Astrocyte (in vitro differentiated cells and primary cell): ENCODE results near the gene PRDX3. TPM values are rescaled to one million over a fixed set of nuclear protein-coding genes. Genes with fewer than 3 reads are reported as not detected.

Experiments
- DNase-seq: peaks from one replicate; pipeline ENCODE4 v3.0.0-alpha.2; 2010; ENCODE audit warnings: low read depth
- FAIRE-seq: peaks from 2 replicates; lab custom pipeline; 2011; peaks lifted over from hg19 to GRCh38; lab: Jason Lieb, UNC
- H2AFZ ChIP-seq: 2 replicates; pipeline ENCODE4 v1.6.0; 2012; ENCODE audit warnings: low read depth, low read length, inconsistent platforms
- H3K27ac ChIP-seq: 2 replicates; pipeline ENCODE4 v1.5.1; 2011; ENCODE audit warnings: low read depth, low read length, inconsistent platforms
- H3K27me3 ChIP-seq: 2 replicates; pipeline ENCODE4 v1.6.0; 2011; ENCODE audit warnings: low read length, inconsistent platforms; ENCODE audit not compliant: insufficient read depth
- H3K36me3 ChIP-seq: 2 replicates; pipeline ENCODE4 v1.5.1; 2011; ENCODE audit warnings: low read length, inconsistent platforms; ENCODE audit not compliant: insufficient read depth
- H3K4me1 ChIP-seq: 2 replicates; pipeline ENCODE4 v1.5.1; 2011; ENCODE audit warnings: low read length, inconsistent platforms; ENCODE audit not compliant: insufficient read depth
- H3K4me2 ChIP-seq: 2 replicates; pipeline ENCODE4 v1.6.0; 2012; ENCODE audit warnings: low read length, inconsistent platforms
- H3K4me3 ChIP-seq: 2 replicates; pipeline ENCODE4 v1.5.1; 2011; ENCODE audit warnings: low read depth, mild to moderate bottlenecking, low read length, inconsistent platforms; ENCODE audit not compliant: insufficient read depth
- H3K79me2 ChIP-seq: 2 replicates; pipeline ENCODE4 v1.6.0; 2012; ENCODE audit warnings: mild to moderate bottlenecking, low read length, inconsistent platforms; ENCODE audit not compliant: insufficient read depth
- H3K9ac ChIP-seq: 2 replicates; pipeline ENCODE4 v1.6.0; 2012; ENCODE audit warnings: mild to moderate bottlenecking, low read length, inconsistent platforms
- H3K9me3 ChIP-seq: 2 replicates; pipeline ENCODE4 v1.5.1; 2012; ENCODE audit warnings: low read depth, mild to moderate bottlenecking, low read length, inconsistent platforms; ENCODE audit not compliant: insufficient read depth
- H4K20me1 ChIP-seq: 2 replicates; pipeline ENCODE4 v1.6.0; 2012; ENCODE audit warnings: low read length, inconsistent platforms; ENCODE audit not compliant: insufficient read depth
- H3K27ac Mint-ChIP-seq: one replicate; pipeline ENCODE4 v1.8.0; 2021; ENCODE audit warnings: mild to moderate bottlenecking, mixed read lengths; ENCODE audit not compliant: unreplicated experiment
- H3K27me3 Mint-ChIP-seq: one replicate; pipeline ENCODE4 v1.8.0; 2021; ENCODE audit warnings: low read depth, mixed read lengths; ENCODE audit not compliant: unreplicated experiment
- H3K36me3 Mint-ChIP-seq: one replicate; pipeline ENCODE4 v1.8.0; 2021; ENCODE audit warnings: low read depth, mixed read lengths; ENCODE audit not compliant: unreplicated experiment
- H3K4me1 Mint-ChIP-seq: one replicate; pipeline ENCODE4 v1.8.0; 2021; ENCODE audit warnings: low read depth, mixed read lengths; ENCODE audit not compliant: unreplicated experiment
- H3K4me3 Mint-ChIP-seq: one replicate; pipeline ENCODE4 v1.8.0; 2021; ENCODE audit warnings: mild to moderate bottlenecking, moderate library complexity, mixed read lengths; ENCODE audit not compliant: unreplicated experiment
- H3K9me3 Mint-ChIP-seq: one replicate; pipeline ENCODE4 v1.8.0; 2021; ENCODE audit warnings: mild to moderate bottlenecking, mixed read lengths; ENCODE audit not compliant: unreplicated experiment
- EZH2 ChIP-seq: IDR thresholded peaks from 2 replicates; pipeline ENCODE4 v1.6.1; 2012; ENCODE audit warnings: mild to moderate bottlenecking, low read length, inconsistent platforms; ENCODE audit not compliant: insufficient read depth
- total RNA-seq: library from RNA; stranded (reverse); gene quantifications from 2 replicates; pipeline ENCODE4 v1.2.1, GENCODE V29; 2021
- TF ChIP-seq, protein P1 (sequence below): IDR thresholded peaks from 2 replicates; pipeline ENCODE4 v1.5.1; 2011; ENCODE audit warnings: low read depth, mild to moderate bottlenecking, inconsistent platforms, low read length, moderate library complexity; ENCODE audit not compliant: insufficient read depth

Gene PRDX3
- total RNA-seq, 1 donor from 2014 or later, result 127 TPM

DNA sequence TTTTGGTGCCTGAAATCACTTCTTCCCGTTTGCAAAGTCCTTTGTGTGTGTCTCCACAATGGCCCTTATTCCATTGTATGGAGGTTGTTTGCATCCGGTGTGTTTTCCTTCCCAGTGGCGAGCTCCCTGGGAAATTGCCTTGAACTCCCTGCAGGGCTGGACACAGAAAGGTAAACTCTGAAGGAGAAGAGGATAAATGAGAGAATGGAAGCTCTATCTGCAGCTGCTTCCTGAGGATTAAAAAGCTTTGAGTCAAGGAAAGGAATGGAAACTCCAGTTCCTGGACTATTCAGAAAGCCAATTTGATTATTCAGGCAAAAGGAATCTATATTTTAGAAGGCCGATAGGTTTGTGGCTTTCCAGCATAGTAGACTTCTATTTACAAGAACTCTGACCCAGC lies 24.4 kb upstream of the PRDX3 start:
- peaks cover under 1% of the 10 kb centered on the region for H3K79me2 ChIP-seq
- DNase-seq (peak; percentile 78), FAIRE-seq (no peak)
- H3K27me3 ChIP-seq, result peaks cover 4% of the 10 kb centered on the region
- no peaks in the 10 kb centered on the region for H3K36me3 Mint-ChIP-seq
- no peaks in the 10 kb centered on the region for H3K9me3 Mint-ChIP-seq
- no peak for TF ChIP-seq EZH2
- TF ChIP-seq, protein P1, sequence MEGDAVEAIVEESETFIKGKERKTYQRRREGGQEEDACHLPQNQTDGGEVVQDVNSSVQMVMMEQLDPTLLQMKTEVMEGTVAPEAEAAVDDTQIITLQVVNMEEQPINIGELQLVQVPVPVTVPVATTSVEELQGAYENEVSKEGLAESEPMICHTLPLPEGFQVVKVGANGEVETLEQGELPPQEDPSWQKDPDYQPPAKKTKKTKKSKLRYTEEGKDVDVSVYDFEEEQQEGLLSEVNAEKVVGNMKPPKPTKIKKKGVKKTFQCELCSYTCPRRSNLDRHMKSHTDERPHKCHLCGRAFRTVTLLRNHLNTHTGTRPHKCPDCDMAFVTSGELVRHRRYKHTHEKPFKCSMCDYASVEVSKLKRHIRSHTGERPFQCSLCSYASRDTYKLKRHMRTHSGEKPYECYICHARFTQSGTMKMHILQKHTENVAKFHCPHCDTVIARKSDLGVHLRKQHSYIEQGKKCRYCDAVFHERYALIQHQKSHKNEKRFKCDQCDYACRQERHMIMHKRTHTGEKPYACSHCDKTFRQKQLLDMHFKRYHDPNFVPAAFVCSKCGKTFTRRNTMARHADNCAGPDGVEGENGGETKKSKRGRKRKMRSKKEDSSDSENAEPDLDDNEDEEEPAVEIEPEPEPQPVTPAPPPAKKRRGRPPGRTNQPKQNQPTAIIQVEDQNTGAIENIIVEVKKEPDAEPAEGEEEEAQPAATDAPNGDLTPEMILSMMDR, result no peak
- no peak overlapping the region for H3K9ac ChIP-seq
- H2AFZ ChIP-seq, result no peak overlapping the region
- no peaks in the 10 kb centered on the region for H4K20me1 ChIP-seq
- peak overlapping the region; percentile 88 for H3K27ac Mint-ChIP-seq
- no peaks in the 10 kb centered on the region for H3K36me3 ChIP-seq
- peaks cover 4% of the 10 kb centered on the region for H3K27me3 Mint-ChIP-seq
- peak overlapping the region; percentile 13 for H3K4me2 ChIP-seq
- H3K9me3 ChIP-seq, result no peaks in the 10 kb centered on the region
- no peak overlapping the region for H3K4me3 ChIP-seq
- H3K4me3 Mint-ChIP-seq, result no peak overlapping the region
- H3K4me1 ChIP-seq, result peaks cover 19% of the 10 kb centered on the region
- peaks cover 13% of the 10 kb centered on the region for H3K4me1 Mint-ChIP-seq
- no peak overlapping the region for H3K27ac ChIP-seq

DNA sequence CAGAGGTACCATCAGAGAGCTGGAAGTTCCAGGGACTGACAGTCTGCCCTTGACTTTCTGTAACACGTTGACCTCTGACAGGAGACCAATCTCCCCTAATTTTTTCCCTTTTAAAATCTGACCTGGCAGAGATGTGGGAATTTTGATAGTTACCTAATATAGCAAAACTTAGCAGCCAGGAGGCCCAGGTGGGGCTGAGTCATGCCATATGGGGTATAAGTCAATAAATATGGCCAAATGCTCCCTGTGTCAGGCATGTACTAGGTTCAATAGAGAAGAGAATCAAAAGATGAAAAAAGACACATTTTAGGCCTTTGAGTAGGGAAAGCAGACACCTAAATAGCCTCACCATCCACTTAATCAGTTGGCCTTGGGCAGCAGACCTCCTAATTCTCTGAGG lies 22.6 kb upstream of the PRDX3 start:
- Histone ChIP-seq H3K9ac (no peak overlapping the region), H3K36me3 (no peaks in the 10 kb centered on the region), H3K27ac (no peak overlapping the region), H3K27me3 (peaks cover 4% of the 10 kb centered on the region), H4K20me1 (no peaks in the 10 kb centered on the region), H3K4me2 (no peak overlapping the region), H2AFZ (no peak overlapping the region), H3K79me2 (no peaks in the 10 kb centered on the region), H3K9me3 (no peaks in the 10 kb centered on the region), H3K4me3 (no peak overlapping the region), H3K4me1 (peaks cover 21% of the 10 kb centered on the region)
- H3K4me3 Mint-ChIP-seq, result no peak overlapping the region
- peaks cover 6% of the 10 kb centered on the region for H3K27me3 Mint-ChIP-seq
- no peak for DNase-seq
- H3K27ac Mint-ChIP-seq, result no peak overlapping the region
- FAIRE-seq, result no peak
- TF ChIP-seq, protein P1, result no peak
- no peak for TF ChIP-seq EZH2
- peaks cover 13% of the 10 kb centered on the region for H3K4me1 Mint-ChIP-seq
- no peaks in the 10 kb centered on the region for H3K9me3 Mint-ChIP-seq
- no peaks in the 10 kb centered on the region for H3K36me3 Mint-ChIP-seq

DNA sequence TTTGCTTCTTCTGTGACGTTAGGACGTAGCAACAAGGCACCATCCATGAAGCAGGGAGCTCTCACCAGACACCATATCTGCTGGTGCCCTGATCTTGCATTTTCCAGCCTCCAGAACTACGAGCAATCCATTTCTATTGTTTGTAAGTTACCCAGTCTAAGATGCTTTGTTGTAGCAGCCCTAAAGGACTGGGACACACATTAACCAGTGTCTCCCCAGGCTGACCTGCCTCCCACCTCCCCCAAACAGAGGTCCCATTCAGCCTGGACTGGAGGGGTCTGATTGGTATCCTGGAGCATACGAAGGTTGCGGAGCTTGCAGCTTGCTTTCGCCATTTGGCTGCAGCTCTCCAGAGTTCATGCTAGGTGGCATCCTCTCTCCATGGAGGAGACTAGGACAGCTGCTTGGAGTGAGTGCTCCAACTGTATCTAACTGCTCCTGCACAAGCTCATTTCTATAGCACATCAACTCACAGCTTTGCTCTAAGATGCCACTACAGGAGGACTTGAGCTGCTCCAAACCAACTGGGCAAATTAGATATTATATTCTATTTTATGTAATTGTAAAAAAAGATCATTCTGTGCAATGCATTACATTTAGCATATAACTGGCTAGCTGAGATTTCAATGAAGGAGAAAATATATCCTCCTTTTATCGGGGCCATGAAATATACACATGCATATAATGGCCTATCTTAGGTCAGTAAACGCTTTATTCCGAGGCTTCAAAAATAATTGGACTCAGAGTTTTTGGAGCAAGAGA lies 20.8 kb upstream of the PRDX3 start:
- Histone ChIP-seq H3K9me3 (no peaks in the 10 kb centered on the region), H4K20me1 (no peaks in the 10 kb centered on the region), H3K36me3 (no peaks in the 10 kb centered on the region), H2AFZ (peak overlapping the region; percentile 62), H3K4me1 (peaks cover 17% of the 10 kb centered on the region), H3K9ac (no peak overlapping the region), H3K79me2 (no peaks in the 10 kb centered on the region), H3K27me3 (peaks cover 4% of the 10 kb centered on the region), H3K27ac (no peak overlapping the region), H3K4me2 (peak overlapping the region; percentile 64), H3K4me3 (no peak overlapping the region)
- Mint-ChIP-seq H3K4me3 (peak overlapping the region; percentile 24), H3K9me3 (no peaks in the 10 kb centered on the region), H3K27ac (no peak overlapping the region), H3K36me3 (no peaks in the 10 kb centered on the region), H3K4me1 (peaks cover 13% of the 10 kb centered on the region), H3K27me3 (peaks cover 17% of the 10 kb centered on the region)
- TF ChIP-seq EZH2, result no peak
- TF ChIP-seq, protein P1, result peak; percentile 86
- FAIRE-seq, result peak; percentile 49
- DNase-seq, result peak; percentile 71
